ENCODE measurements around the gene SSH3.

DNA sequence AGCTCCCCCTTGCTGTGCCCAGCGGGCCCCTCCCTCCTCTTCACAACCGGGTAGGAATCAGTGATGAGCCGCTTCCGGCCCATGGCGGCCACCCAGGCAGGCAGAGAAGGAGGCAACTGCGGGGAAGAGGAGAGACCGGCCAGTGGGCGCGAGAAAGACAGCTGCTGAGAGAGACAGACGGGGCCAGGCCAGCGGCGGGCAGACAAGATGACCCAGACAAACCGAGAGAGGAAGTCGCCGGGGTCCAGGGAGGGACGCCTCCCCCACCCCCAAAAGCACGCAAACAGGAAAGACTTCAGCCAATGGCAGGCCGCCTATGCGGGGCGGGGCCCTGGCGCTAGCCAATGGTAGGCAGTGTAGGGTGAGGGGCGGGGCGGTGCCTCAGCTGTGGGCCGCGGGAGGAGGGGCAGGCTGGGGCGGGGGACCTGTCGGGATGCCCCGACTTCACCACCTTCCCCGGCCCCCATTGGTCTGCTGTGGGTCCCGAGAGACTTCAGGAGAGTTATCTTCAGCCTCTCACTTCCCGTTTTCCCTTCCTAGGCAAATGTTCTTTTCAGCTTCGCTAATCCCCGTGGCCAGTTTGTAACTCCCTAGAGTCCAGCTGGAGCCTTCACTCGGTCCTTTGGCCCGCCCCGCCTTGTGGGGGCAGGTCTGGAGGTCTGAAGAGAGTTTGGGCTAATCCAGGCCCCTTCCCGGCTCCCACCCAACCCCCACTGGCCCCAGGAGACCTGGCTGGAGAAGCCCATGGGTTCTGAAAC is 50.2 kb downstream of the SSH3 start, which contains the start of gene POLD4:
- TF ChIP-seq, protein P1, sequence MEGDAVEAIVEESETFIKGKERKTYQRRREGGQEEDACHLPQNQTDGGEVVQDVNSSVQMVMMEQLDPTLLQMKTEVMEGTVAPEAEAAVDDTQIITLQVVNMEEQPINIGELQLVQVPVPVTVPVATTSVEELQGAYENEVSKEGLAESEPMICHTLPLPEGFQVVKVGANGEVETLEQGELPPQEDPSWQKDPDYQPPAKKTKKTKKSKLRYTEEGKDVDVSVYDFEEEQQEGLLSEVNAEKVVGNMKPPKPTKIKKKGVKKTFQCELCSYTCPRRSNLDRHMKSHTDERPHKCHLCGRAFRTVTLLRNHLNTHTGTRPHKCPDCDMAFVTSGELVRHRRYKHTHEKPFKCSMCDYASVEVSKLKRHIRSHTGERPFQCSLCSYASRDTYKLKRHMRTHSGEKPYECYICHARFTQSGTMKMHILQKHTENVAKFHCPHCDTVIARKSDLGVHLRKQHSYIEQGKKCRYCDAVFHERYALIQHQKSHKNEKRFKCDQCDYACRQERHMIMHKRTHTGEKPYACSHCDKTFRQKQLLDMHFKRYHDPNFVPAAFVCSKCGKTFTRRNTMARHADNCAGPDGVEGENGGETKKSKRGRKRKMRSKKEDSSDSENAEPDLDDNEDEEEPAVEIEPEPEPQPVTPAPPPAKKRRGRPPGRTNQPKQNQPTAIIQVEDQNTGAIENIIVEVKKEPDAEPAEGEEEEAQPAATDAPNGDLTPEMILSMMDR (IDR thresholded peaks at IDR 0.05 in 8 of 11, conservative IDR thresholded peaks at IDR 0.05 in 3 of 11): peak in 4 of 11 experiments; percentile 4 to 45 (median 18)
- TF ChIP-seq POLR2AphosphoS5 (IDR thresholded peaks at IDR 0.05): peak; percentile 97 to 98 (median 97)
- TF ChIP-seq POLR2A (IDR thresholded peaks at IDR 0.05): peak in 2 of 3 donors; percentile 51 to 76

Data from spleen (tissue), 7 donors.